ENCODE results near the gene IGSF1.
"Not testable (repeated sequence)": the region's sequence is repeated elsewhere in the genome, so short reads cannot be mapped to it uniquely, and the experiment has no call there.

The IGSF1 gene

GRCh38 chrX:131271274-131271673 is 17.8 kb downstream of the IGSF1 start:
- no peak for DNase-seq

GRCh38 chrX:131270080-131270479 is 19.0 kb downstream of the IGSF1 start:
- no peak for DNase-seq

- no peak for DNase-seq
Observed at GRCh38 chrX:131264665-131265064, 24.4 kb downstream of the IGSF1 start.

GRCh38 chrX:131264053-131264452 is 25.1 kb downstream of the IGSF1 start:
- DNase-seq, result no peak

GRCh38 chrX:131262738-131263679 is 26.1 kb downstream of the IGSF1 start:
- no peak for DNase-seq

GRCh38 chrX:131262200-131262599 is 26.9 kb downstream of the IGSF1 start:
- DNase-seq, result no peak

- DNase-seq, result no peak
Observed at GRCh38 chrX:131257367-131257766, 31.7 kb downstream of the IGSF1 start.

GRCh38 chrX:131250984-131251738 is 37.9 kb downstream of the IGSF1 start:
- not testable (repeated sequence) for DNase-seq

- no peak for DNase-seq
Observed at GRCh38 chrX:131239057-131239456, 50.0 kb downstream of the IGSF1 start.

GRCh38 chrX:131237363-131237762 is 51.7 kb downstream of the IGSF1 start:
- no peak for DNase-seq

GRCh38 chrX:131235768-131236545 is 53.1 kb downstream of the IGSF1 start:
- no peak for DNase-seq

GRCh38 chrX:131227608-131228007 is 61.5 kb downstream of the IGSF1 start:
- DNase-seq, result no peak

- no peak for DNase-seq
Observed at GRCh38 chrX:131226591-131226990, 62.5 kb downstream of the IGSF1 start.

GRCh38 chrX:131225078-131225477 is 64.0 kb downstream of the IGSF1 start:
- no peak for DNase-seq
